Tibial artery (tissue), 4 donors: ENCODE data around the gene HHIP.

Experiments used
- DNase-seq, 2 donors: peaks; one replicate each; pipeline ENCODE4 v3.0.0-alpha.2; 2019
- H3K27ac ChIP-seq, 2 donors: fragments of 200-600 bp; sonication (generic) in 1 of 2; 1 replicate in 1 of 2; 2 replicates in 1 of 2; pipeline ENCODE4 v1.5.1; 2018 to 2019; ENCODE audit warnings: mild to moderate bottlenecking in 1 of 2
- H3K27me3 ChIP-seq, 2 donors: fragments of 200-600 bp; sonication (generic) in 1 of 2; one replicate each; pipeline versions ENCODE4 v1.5.1 to v1.6.0; 2016 to 2019
- H3K36me3 ChIP-seq, 3 donors: fragments of 200-600 bp; sonication (generic) in 2 of 3; one replicate each; pipeline ENCODE4 v1.5.1; 2016 to 2019; ENCODE audit warnings: mild to moderate bottlenecking in 2 of 3
- H3K4me1 ChIP-seq, 4 donors: fragments of 200-600 bp; sonication (generic) in 2 of 4; 1 replicate in 3 of 4; 2 replicates in 1 of 4; pipeline ENCODE4 v1.5.1; 2016 to 2019
- H3K4me3 ChIP-seq, 2 donors: fragments of 200-600 bp; sonication (generic) in 1 of 2; 1 replicate in 1 of 2; 2 replicates in 1 of 2; pipeline ENCODE4 v1.5.1; 2018 to 2019; ENCODE audit warnings: mild to moderate bottlenecking in 2 of 2
- H3K9me3 ChIP-seq, 3 donors: fragments of 200-600 bp; sonication (generic) in 1 of 3; one replicate each; pipeline ENCODE4 v1.5.1; 2016 to 2019
- intact Hi-C: fragments of 100-400 bp; cut with DNase I; formaldehyde crosslinking; loops from one replicate; pipeline ENCODE4 v1.15.0; 2023; ENCODE audit warnings: low total_unique reads
- TF ChIP-seq, protein P1 (sequence below), 2 experiments: fragments of 200-600 bp in 1 of 2; fragments of 450-650 bp in 1 of 2; IDR thresholded peaks; one replicate each; pipeline ENCODE4 v1.5.1; 2017 to 2019; ENCODE audit warnings: antibody characterized with exemption in 2 of 2, mild to moderate bottlenecking in 1 of 2, moderate library complexity in 1 of 2

HHIP gene

DNA sequence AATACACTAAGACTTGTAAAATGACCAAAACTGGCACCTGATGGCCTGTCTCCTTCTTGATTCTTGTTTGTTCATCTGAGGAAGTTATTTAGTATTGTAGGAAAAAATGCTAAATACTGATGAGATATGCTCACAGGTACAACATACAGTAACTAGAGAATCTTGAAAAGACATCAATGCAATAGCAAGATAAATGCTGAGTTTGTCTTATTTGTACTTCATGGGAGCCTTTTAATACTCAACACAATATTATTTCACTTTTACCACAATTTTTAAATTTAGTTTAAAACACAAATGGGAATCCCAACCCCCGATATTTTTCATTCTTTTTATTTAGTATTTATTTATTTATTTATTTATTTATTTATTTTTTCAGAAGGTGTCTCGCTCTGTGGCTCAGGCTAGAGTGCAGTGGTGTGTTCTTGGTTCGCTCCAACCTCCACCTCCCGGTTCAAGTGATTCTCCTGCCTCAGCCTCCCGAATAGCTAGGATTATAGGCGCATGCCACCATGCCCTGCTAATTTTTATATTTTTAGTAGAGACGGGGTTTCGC lies 12.1 kb downstream of the HHIP start:
- no peak overlapping the region for H3K27ac ChIP-seq
- TF ChIP-seq, protein P1, sequence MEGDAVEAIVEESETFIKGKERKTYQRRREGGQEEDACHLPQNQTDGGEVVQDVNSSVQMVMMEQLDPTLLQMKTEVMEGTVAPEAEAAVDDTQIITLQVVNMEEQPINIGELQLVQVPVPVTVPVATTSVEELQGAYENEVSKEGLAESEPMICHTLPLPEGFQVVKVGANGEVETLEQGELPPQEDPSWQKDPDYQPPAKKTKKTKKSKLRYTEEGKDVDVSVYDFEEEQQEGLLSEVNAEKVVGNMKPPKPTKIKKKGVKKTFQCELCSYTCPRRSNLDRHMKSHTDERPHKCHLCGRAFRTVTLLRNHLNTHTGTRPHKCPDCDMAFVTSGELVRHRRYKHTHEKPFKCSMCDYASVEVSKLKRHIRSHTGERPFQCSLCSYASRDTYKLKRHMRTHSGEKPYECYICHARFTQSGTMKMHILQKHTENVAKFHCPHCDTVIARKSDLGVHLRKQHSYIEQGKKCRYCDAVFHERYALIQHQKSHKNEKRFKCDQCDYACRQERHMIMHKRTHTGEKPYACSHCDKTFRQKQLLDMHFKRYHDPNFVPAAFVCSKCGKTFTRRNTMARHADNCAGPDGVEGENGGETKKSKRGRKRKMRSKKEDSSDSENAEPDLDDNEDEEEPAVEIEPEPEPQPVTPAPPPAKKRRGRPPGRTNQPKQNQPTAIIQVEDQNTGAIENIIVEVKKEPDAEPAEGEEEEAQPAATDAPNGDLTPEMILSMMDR (IDR thresholded peaks at IDR 0.05) = no peak
- intact Hi-C loops = no loop called here
- no peak overlapping the region for H3K4me3 ChIP-seq
- H3K36me3 ChIP-seq = no peaks in the 10 kb centered on the region
- DNase-seq = no peak
- no peaks in the 10 kb centered on the region for H3K4me1 ChIP-seq
- no peaks in the 10 kb centered on the region for H3K27me3 ChIP-seq
- no peaks in the 10 kb centered on the region for H3K9me3 ChIP-seq

DNA sequence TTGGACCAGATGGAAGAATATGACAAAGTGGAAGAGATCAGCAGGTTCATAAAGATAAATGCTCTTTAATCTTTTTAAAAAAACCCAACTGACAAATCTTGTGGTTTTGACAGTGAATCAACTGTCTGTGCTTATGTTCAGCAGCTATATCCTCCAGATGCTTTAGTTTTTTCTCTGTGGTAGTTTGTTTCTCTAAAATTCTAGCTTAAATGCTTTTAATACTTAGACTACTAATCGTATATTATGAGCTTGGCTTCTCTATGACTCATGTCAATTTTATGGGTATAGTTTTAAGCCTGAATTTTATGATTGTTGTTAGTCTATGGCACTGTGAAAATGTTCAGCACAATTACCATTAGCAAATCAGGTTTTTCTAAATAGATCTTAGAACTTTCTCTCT lies 12.9 kb downstream of the HHIP start:
- H3K4me3 ChIP-seq = no peak overlapping the region
- TF ChIP-seq, protein P1 (IDR thresholded peaks at IDR 0.05) = no peak
- no peaks in the 10 kb centered on the region for H3K4me1 ChIP-seq
- H3K36me3 ChIP-seq = no peaks in the 10 kb centered on the region
- no peaks in the 10 kb centered on the region for H3K27me3 ChIP-seq
- H3K27ac ChIP-seq = no peak overlapping the region
- no peaks in the 10 kb centered on the region for H3K9me3 ChIP-seq
- intact Hi-C loops = no loop called here
- DNase-seq = no peak

DNA sequence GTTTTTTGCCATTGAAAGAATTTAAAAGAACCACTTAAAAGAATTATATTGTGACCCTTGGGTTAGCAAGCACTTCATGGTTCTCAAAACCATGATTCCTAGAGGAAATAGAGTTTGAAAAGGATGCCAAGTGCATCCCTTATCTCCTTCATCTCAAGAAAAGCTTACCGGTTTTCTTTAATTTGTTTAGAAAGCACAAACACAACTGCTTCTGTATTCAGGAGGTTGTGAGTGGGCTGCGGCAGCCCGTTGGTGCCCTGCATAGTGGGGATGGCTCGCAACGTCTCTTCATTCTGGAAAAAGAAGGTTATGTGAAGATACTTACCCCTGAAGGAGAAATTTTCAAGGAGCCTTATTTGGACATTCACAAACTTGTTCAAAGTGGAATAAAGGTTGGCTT lies 13.5 kb downstream of the HHIP start:
- H3K27me3 ChIP-seq = no peaks in the 10 kb centered on the region
- intact Hi-C loops = no loop called here
- no peaks in the 10 kb centered on the region for H3K4me1 ChIP-seq
- H3K27ac ChIP-seq = no peak overlapping the region
- DNase-seq = no peak
- H3K4me3 ChIP-seq = no peak overlapping the region
- TF ChIP-seq, protein P1 (IDR thresholded peaks at IDR 0.05) = no peak
- no peaks in the 10 kb centered on the region for H3K9me3 ChIP-seq
- H3K36me3 ChIP-seq = no peaks in the 10 kb centered on the region

DNA sequence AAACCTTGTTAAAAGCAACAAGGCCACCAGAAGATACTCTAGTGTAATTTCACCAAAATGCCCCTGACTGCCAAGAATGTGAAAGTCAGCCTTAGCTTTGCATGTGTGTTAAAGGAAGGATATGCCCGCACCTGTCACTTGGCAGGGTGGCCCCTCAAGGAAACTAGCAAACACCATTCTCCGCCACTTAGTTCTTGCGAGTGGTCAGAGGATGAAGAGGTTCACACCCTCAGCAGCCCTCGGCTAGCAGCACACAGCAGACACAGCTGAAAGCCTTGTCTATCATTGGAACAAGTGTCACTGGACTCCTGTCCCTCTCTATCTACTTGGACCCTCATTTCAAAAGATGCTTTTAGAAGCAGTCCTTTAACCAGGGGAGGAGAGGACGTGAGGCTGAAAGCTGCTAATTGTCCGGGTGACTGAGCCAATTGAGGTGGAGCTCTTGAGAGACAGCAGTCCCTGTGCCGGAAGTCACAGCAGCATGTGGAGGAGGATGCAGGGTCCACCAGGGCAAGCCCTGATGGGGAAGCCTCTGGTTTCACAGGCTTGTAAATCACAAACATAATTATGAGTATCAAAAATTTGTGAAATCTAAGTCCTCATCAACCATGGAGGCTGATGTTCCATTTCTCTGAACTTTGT lies 18.0 kb downstream of the HHIP start:
- Histone ChIP-seq H3K36me3 (no peaks in the 10 kb centered on the region), H3K4me1 (no peaks in the 10 kb centered on the region), H3K27me3 (no peaks in the 10 kb centered on the region), H3K4me3 (no peak overlapping the region), H3K9me3 (no peaks in the 10 kb centered on the region), H3K27ac (no peak overlapping the region)
- DNase-seq = no peak
- intact Hi-C loops = no loop called here
- TF ChIP-seq, protein P1 (IDR thresholded peaks at IDR 0.05) = no peak

DNA sequence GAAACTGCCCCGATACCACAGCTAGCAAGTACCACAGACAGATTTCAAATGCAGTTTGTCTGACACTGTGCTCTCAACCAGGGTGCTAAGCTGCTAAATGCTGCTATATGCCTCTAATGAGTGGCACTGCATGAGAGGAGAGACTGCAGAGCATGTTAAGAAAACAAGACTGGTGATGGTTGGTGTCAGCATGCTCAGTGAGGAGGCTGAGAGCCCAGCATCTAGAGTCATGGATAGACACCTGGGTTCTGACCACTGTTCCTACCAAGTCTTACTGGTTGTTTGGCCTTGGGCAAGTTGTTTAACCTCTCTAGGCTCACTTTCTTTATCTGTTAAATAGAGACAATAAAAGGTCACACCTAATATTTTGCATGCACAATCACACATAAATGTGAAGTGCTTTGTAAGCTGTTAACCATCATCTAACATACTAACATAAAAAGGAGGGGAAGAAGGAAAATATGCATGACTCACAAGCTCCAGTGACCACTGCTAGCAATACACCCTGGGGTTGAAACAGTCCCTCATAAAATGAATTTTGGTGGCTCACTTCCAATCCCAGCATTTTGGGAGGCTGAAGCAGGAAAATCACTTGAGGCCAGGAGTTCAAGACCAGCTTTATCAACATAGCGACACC lies 20.7 kb downstream of the HHIP start:
- intact Hi-C loops = no loop called here
- H3K4me1 ChIP-seq = no peaks in the 10 kb centered on the region
- no peaks in the 10 kb centered on the region for H3K27me3 ChIP-seq
- no peaks in the 10 kb centered on the region for H3K9me3 ChIP-seq
- TF ChIP-seq, protein P1 (IDR thresholded peaks at IDR 0.05) = no peak
- no peaks in the 10 kb centered on the region for H3K36me3 ChIP-seq
- no peak for DNase-seq
- H3K27ac ChIP-seq = no peak overlapping the region
- H3K4me3 ChIP-seq = no peak overlapping the region
